Fibroblast of mammary gland (primary cell): ENCODE measurements around the gene EMB.
"Not testable (repeated sequence)": the region's sequence is repeated elsewhere in the genome, so short reads cannot be mapped to it uniquely, and the experiment has no call there.

ENCODE experiments used
- DNase-seq: peaks from one replicate; pipeline ENCODE4 v3.0.0-alpha.2; 2010; ENCODE audit warnings: low read depth
- H3K4me3 ChIP-seq: 2 replicates; pipeline ENCODE4 v1.5.1; 2011; ENCODE audit warnings: low read depth, mild to moderate bottlenecking, low read length, moderate library complexity; ENCODE audit not compliant: control insufficient read depth
- TF ChIP-seq, protein P1 (sequence below): conservative IDR thresholded peaks from 2 replicates; pipeline ENCODE4 v1.5.1; 2011; ENCODE audit warnings: low read depth, low read length, inconsistent platforms; ENCODE audit not compliant: control insufficient read depth, insufficient read depth

Gene EMB

DNA sequence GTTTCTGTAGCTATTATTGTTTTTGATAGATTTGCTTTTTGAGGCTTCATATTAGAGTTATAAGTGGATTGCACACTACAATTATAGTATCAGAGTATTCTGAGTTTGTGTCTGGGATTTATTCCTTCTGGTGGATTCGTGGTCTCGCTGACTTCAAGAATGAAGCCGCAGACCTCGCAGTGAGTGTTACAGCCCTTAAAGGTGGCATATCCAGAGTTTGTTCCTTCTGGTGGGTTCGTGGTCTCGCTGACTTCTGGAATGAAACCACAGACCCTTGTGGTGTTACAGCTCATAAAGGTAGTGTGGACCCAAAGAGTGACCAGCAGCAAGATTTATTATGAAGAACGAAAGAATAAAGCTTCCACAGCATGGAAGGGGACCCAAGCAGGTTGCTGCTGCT is 6.9 kb upstream of the EMB start:
- TF ChIP-seq, protein P1, sequence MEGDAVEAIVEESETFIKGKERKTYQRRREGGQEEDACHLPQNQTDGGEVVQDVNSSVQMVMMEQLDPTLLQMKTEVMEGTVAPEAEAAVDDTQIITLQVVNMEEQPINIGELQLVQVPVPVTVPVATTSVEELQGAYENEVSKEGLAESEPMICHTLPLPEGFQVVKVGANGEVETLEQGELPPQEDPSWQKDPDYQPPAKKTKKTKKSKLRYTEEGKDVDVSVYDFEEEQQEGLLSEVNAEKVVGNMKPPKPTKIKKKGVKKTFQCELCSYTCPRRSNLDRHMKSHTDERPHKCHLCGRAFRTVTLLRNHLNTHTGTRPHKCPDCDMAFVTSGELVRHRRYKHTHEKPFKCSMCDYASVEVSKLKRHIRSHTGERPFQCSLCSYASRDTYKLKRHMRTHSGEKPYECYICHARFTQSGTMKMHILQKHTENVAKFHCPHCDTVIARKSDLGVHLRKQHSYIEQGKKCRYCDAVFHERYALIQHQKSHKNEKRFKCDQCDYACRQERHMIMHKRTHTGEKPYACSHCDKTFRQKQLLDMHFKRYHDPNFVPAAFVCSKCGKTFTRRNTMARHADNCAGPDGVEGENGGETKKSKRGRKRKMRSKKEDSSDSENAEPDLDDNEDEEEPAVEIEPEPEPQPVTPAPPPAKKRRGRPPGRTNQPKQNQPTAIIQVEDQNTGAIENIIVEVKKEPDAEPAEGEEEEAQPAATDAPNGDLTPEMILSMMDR: no peak
- DNase-seq: no peak
- no peak overlapping the region for H3K4me3 ChIP-seq

DNA sequence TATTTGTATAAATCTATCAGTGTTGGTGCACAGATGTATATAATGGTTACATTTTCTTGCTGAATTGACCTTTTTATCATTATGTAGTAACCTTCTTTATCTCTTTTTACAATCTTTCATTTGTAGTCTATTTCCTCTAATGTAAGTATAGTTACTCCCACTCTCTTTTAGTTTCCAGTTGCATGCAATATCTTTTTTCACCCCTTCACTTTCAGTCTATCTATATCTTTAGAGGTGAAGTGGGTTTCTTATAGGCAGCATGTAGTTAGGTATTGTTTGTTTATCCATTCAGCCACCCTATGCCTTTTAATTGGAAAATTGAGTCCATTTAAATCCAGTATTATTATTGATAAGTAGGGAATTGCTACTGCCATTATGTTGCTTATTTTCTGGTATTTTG is 6.1 kb upstream of the EMB start:
- no peak overlapping the region for H3K4me3 ChIP-seq
- DNase-seq: no peak
- TF ChIP-seq, protein P1: no peak

DNA sequence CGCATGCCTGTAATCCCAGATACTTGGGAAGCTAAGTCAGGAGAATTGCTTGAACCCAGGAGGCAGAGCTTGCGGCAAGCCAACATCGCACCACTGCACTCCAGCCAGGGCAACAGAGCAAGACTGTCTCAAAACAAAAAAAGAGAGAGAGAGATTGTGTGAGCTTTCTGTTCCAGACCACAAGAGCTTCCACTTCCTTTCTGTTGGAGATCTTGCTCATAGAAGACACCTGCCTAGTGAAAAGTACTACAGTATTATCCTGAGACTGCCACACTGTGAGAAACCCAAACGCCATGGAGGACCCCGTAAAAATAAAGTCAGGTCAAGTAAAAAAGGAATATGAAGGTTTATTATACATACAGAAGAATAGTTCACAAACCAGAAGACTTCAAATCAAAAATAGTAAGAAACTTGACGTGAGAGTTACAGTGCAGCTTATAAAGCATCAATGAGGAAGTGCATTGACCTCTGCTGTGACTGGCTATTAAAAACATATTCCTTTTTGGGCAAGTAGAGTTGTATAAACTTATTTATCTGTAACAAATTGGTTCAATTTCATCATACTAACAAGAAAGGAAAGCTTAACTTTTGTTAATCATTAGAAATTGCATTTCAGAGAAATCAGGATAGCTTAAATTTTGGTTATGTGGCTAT is 4.3 kb upstream of the EMB start:
- H3K4me3 ChIP-seq: no peak overlapping the region
- TF ChIP-seq, protein P1: no peak
- DNase-seq: no peak

DNA sequence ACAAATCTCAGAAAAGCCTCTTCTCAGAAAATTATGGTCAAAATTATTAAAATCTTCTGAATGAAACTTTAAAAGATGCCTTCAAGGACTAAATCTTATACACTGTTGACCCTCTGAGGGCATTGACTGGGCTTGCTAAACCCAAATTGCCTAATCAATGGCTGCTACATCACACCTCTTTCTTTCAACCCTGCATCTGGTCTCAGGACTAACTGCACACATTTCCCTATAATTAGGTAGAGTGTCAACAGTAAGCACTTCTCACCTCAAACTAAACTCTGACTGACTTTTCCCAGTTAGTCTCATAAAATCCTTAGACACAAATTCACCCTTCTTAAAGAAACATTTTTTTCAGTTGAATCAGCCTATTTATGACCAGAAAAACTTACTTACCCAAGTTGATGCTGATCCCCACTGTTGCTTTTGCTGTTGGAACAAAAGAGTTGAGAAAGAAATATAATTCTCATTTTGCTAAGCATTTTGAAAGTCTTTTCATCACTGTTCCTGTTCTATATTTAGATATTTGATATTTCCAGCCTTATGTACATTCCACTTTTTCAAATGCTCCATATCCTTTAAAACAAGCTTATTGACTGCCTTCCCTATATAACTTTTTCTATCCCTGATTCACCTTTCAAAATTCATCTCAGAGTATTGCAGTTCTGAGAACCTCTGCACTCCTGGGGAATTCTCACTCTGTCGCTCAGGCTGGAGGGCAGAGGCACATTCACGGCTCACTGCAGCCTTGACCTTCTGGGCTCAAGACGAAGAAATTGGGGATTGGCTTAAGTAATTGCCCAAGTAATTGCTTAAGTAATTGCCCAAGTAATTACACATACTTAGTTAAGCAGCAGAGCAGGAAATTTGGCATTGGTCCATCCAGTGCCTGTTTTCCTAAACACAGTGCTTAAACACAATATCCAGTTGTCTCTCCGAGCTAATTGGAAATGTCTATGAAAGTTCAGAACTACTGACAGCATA is 1.8 kb upstream of the EMB start:
- not testable (repeated sequence) for H3K4me3 ChIP-seq

DNA sequence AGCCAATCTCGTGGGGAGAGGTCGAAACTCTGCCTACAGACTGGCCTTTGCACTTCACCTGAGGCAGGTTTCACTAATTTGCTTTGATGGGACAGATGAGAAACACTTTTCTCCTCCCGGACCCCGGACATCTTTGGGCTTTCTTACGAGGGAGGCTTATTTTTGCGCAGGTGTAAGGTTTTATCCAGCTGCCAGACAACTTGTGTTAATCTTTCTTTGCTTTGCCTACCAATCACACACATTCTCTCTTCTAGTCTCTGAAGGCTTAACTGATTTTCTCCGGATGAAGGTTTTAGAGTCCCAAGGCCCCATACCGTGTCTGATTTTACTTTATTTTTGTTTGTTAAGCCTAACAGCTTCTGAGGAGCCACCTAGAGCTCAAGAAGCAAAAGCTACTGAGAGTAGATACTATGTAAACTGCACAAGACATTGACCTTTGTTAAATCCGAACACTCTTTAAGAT is 436 bp upstream of the EMB start:
- DNase-seq: no peak
- peak overlapping the region; percentile 24 for H3K4me3 ChIP-seq
- TF ChIP-seq, protein P1: no peak

More for the DNA sequence above, 1.8 kb upstream of the EMB start:
- DNase-seq: not testable (repeated sequence)

DNA sequence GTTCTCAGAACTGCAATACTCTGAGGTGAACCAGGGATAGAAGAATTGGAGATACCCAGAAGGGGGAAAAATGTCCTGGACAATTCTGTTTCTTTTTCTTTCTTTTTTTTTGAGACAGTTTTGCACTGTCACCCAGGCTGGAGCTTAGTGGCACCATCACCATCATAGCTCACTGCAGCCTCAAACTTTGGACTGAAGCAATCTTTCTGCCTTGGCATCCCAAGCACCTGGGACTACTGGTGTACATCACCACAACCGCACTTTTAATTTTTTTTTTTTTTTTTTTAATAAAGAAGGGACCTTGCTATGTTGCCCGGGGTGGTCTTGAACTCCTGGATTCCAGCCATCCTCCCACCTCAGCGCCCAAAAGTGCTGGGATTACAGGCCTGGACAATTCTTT is 1.9 kb downstream of the EMB start:
- no peak overlapping the region for H3K4me3 ChIP-seq
- no peak for DNase-seq
- TF ChIP-seq, protein P1: no peak

DNA sequence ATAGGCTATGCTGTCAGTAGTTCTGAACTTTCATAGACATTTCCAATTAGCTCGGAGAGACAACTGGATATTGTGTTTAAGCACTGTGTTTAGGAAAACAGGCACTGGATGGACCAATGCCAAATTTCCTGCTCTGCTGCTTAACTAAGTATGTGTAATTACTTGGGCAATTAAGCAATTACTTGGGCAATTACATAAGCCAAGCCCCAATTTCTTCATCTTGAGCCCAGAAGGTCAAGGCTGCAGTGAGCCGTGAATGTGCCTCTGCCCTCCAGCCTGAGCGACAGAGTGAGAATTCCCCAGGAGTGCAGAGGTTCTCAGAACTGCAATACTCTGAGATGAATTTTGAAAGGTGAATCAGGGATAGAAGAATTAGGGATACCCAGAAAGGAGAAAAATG is 3.0 kb downstream of the EMB start:
- not testable (repeated sequence) for DNase-seq, H3K4me3 ChIP-seq
